ENCODE results near the gene HDAC4. TPM values are rescaled to one million over a fixed set of nuclear protein-coding genes. Genes with fewer than 3 reads are reported as not detected.

The HDAC4 gene
- total and polyA plus RNA-seq, 9 donors = 7.0 to 74.0 (median 46.3) TPM

DNA sequence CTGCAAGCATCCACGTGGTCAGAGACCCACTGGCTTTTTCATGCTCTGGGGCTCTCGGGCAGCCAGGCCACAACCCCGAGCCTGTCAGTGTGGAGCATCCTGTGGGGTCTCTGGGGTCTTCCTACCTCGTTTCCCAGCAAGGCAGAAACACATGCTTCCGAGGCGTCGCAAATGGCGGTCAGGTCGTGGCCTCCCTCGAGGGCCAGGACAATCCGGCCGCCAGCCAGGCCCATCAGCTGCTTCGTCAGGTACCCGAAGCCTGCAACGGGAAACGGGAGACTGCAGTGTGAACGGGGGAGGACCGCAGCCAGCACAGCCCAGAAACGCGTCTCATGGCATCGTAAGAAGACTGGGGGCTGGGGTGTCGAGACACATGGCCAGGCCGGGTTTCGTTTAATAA, 334.2 kb downstream of the HDAC4 start:
- 90 to 92% (median 90%) methylated on average over 23 to 24 of the region's 24 CpGs for WGBS, 3 donors
- no peaks in the 10 kb centered on the region for H3K36me3 ChIP-seq
- no peaks in the 10 kb centered on the region for H3K4me1 ChIP-seq (ENCODE audit: insufficient read depth)
- no peaks in the 10 kb centered on the region for H3K9me3 ChIP-seq
- TF ChIP-seq CTCF (IDR thresholded peaks at IDR 0.05) (no peak), POLR2A (IDR thresholded peaks at IDR 0.05) (no peak), EP300 (IDR thresholded peaks at IDR 0.05) (no peak)
- intact Hi-C loops (cut with DNase I) = no loop called here
- no peak overlapping the region for H3K27ac ChIP-seq
- no peak for DNase-seq
- no peaks in the 10 kb centered on the region for H3K27me3 ChIP-seq
- H3K4me3 ChIP-seq = no peak overlapping the region

GRCh38 chr2:239065962-239066361, 334.9 kb downstream of the HDAC4 start:
- Histone ChIP-seq H3K4me1 (ENCODE audit: insufficient read depth) (no peaks in the 10 kb centered on the region), H3K4me3 (no peak overlapping the region), H3K36me3 (no peaks in the 10 kb centered on the region), H3K9me3 (no peaks in the 10 kb centered on the region), H3K27ac (no peak overlapping the region), H3K27me3 (no peaks in the 10 kb centered on the region)
- DNase-seq = no peak
- WGBS, 3 donors = 81 to 91% (median 82%) methylated on average over 11 of the region's 11 CpGs
- intact Hi-C loops (cut with DNase I) = no loop called here
- TF ChIP-seq EP300 (IDR thresholded peaks at IDR 0.05) (no peak), POLR2A (IDR thresholded peaks at IDR 0.05) (no peak), CTCF (IDR thresholded peaks at IDR 0.05) (no peak)

- WGBS, 3 donors = 91% methylated on average over 9 to 11 of the region's 11 CpGs
Measured at GRCh38 chr2:239065537-239065936, 335.3 kb downstream of the HDAC4 start.

DNA sequence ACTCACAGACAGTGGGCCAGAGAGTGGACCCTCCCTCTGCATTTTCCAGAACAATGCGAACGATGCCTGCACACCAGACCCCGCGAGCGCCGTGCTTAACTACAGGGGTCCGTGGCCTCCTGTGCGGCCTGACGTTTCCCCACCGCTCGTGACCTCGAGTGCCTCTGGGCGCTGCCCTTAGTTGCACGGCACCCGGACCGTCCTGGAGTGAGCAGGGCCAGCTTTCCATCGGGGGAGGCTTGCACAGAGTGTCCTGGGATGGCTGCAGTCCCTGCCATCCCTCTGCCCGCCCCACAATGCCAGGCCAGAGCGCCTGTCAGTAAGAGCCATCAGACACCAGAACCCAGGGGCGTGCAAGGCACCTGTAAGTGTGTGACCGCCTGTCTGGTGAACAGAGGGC, 335.9 kb downstream of the HDAC4 start:
- DNase-seq = no peak
- H3K4me1 ChIP-seq (ENCODE audit: insufficient read depth) = no peaks in the 10 kb centered on the region
- 88 to 94% (median 93%) methylated on average over 18 to 21 of the region's 21 CpGs for WGBS, 3 donors
- intact Hi-C loops (cut with DNase I) = no loop called here
- no peaks in the 10 kb centered on the region for H3K27me3 ChIP-seq
- no peak for TF ChIP-seq POLR2A (IDR thresholded peaks at IDR 0.05)
- no peak for TF ChIP-seq EP300 (IDR thresholded peaks at IDR 0.05)
- TF ChIP-seq CTCF (IDR thresholded peaks at IDR 0.05) = no peak
- H3K27ac ChIP-seq = no peak overlapping the region
- H3K36me3 ChIP-seq = no peaks in the 10 kb centered on the region
- H3K9me3 ChIP-seq = no peaks in the 10 kb centered on the region
- no peak overlapping the region for H3K4me3 ChIP-seq

More at GRCh38 chr2:239065537-239065936, 335.3 kb downstream of the HDAC4 start:
- Histone ChIP-seq H3K9me3 (no peaks in the 10 kb centered on the region), H3K36me3 (no peaks in the 10 kb centered on the region), H3K4me1 (ENCODE audit: insufficient read depth) (no peaks in the 10 kb centered on the region), H3K4me3 (no peak overlapping the region), H3K27me3 (no peaks in the 10 kb centered on the region), H3K27ac (no peak overlapping the region)
- intact Hi-C loops (cut with DNase I) = no loop called here
- no peak for DNase-seq
- no peak for TF ChIP-seq EP300 (IDR thresholded peaks at IDR 0.05)
- no peak for TF ChIP-seq CTCF (IDR thresholded peaks at IDR 0.05)
- no peak for TF ChIP-seq POLR2A (IDR thresholded peaks at IDR 0.05)
